Activated gamma-delta T cell treated with anti-CD3 and anti-CD28 coated beads, Interleukin-2, amount 50 U/mL, for 16 hours (primary cell): ENCODE results near the gene CCL27.
"Not testable (repeated sequence)": the region's sequence is repeated elsewhere in the genome, so short reads cannot be mapped to it uniquely, and the experiment has no call there.

ENCODE experiments used
- DNase-seq: peaks from one replicate; pipeline ENCODE4 v3.0.0-alpha.2; 2020; ENCODE audit warnings: low read depth

Gene CCL27

DNA sequence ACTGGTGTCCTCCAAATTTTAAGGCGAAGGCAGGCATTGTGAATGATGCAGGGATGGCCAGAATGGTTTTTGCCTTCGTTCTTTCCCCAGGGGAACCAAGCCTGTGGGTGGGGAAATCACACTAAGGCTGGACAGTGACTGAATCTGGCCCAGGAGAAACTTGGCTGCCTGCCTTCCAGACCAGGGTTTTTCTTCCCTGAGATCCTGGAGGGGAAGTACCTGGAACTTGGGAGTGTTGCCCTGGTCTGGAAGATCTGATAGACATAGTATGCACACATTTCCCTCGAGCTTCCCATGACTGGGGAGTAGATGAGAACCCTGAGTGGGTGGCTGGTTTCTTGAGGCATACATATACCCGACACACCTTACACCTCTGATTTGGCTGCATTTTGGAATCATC lies 11.1 kb downstream of the CCL27 start:
- no peak for DNase-seq

DNA sequence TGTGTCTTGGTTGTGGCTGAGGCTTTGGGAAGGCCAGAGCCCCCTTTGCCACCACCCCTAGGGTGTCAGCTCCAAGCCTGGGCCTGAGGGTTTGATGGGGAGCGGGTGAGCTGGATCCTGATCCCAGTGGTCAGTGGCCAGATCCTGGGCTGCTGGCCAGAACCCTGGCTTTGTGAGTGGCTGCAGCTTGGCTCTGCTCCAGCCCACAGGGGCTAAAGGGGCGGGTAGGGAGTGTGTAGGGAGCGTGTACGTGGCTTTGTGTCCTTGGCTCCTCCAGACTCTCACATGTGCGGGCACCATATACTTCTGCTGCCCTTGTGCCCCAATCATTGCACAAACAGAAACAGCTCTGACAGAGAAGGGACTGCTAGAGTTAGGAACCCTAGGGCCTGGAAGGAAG lies 11.6 kb downstream of the CCL27 start:
- DNase-seq, result no peak

- no peak for DNase-seq
Observed at GRCh38 chr9:34648673-34649072, 13.8 kb downstream of the CCL27 start.

- DNase-seq, result no peak
Observed at GRCh38 chr9:34647651-34648050, 14.8 kb downstream of the CCL27 start.

DNA sequence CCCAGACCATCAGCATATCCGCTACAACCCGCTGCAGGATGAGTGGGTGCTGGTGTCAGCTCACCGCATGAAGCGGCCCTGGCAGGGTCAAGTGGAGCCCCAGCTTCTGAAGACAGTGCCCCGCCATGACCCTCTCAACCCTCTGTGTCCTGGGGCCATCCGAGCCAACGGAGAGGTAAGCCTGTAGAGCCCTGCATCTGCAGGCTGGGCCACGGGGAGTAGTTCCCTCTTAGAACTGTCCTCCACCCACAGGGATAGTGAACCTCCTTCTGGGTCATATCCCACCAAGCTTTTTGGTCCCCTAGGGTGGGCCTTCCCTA lies 15.4 kb downstream of the CCL27 start:
- no peak for DNase-seq

GRCh38 chr9:34646211-34647083 lies 16.0 kb downstream of the CCL27 start, which contains the start of gene GALT:
TSS of gene GALT (plus strand) at chr9:34646675. CDS start at chr9:34646705, 30 bp downstream.
- peak; percentile 97 for DNase-seq

GRCh38 chr9:34644766-34645314 lies 17.6 kb downstream of the CCL27 start:
- no peak for DNase-seq

DNA sequence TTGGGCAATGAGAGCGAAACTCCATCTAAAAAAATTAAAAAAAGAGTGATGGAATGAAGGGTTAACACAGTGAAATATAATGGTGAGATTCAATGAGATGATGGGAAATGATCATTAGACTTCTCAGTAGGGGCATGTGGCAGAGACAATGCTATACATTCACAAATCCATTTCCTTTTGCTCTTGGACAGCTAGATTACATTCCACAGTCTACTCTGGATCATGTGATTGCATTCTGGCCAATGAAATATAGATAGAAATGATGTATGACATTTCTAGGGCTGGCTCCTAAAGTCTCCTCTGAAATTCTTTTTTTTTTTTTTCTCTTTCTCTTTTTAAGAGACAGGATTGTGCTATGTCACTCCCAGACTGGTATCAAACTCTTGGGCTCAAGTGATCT lies 19.8 kb downstream of the CCL27 start:
- no peak for DNase-seq

DNA sequence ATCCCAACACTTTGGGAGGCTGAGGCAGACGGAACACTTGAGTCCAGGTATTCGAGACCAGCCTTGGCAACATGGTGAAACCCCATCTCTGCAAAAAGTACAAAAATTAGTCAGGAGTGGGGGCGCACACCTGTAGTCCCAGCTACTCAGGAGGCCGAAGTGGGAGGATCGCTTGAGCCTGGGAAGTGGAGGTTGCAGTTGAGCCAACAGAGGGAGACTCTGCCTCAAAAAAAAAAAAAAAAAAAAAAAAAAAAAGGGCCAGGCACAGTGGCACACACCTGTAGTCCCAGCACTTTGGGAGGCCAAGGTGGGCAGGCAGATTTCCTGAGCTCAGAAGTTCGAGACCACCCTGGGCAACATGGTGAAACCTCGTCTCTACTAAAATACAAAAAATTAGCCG lies 23.1 kb downstream of the CCL27 start:
- DNase-seq, result not testable (repeated sequence)

GRCh38 chr9:34638138-34638445 lies 24.4 kb downstream of the CCL27 start:
- DNase-seq, result no peak

DNA sequence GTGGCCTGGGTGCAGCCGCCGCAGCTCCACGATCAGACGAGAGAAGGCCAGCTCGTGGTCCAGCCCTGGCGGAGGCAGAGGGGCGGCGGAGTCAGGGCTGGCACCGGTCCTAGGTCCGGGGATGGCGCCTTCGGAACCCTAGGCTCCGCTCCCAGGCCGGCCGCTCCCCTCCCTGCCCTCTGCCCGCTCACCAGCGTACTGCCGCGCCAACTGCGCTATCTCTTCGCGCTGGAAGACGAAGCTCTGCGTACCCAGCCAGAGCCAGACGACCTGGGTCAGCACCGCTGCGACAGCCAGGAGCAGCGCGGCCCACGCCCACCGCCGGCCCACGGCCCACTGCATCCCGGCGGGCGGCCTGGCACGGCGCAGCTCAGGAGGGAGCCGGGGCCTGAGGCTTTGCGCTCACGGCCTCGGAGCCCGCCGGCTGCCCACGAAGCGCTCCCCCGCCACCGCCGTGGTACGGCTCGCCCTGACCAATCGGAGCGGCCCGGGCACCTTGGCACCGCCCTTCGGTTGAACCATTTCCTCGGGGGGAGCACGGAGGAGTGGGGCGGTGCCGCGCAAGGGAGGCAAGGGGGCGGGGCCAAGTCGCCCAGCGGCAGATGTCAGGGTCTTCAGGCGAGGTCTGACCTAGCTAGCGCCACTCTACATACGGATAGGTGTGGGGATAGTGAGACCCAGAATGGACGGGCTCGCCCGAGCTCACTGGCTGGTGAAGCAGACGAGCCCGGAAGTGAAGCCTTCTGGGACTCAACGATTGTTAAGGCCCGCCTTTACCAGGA lies 24.9 kb downstream of the CCL27 start, which contains the start of gene SIGMAR1:
Gene SIGMAR1, minus strand, starts transcription at position 432 of the 782 bp plus-strand sequence. Its CDS starts 90 bp downstream, at position 342.
- peak; percentile 87 for DNase-seq

DNA sequence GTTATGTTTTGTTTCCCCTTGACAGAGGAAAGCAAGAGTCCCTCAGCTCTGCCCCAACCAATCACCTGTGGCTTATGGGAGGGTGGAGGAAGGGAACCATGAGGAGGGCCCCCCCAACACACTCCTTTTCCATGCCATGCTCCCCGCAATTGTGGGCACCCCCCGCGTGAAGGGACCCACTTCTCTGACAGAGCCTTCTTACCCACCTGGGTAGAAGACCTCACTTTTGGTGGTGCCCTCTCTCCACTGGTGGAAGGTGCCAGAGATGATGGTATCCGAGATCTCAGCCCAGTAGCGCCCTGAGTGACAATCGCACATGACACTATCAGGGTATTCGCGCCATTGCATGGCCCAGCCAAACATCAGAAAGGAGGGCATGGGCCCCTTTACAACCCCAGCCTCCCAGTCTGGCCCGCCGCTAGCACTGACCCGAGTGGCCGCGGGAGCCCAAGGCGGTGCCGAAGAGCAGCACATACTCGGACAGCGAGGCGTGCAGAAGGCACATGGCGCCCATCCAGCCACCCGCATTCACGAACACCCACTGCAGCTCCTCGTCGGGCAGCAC lies 25.6 kb downstream of the CCL27 start:
- no peak for DNase-seq

GRCh38 chr9:34635556-34635955 lies 26.9 kb downstream of the CCL27 start:
- DNase-seq, result no peak

- DNase-seq, result no peak
Observed at GRCh38 chr9:34634551-34635248, 27.8 kb downstream of the CCL27 start.

DNA sequence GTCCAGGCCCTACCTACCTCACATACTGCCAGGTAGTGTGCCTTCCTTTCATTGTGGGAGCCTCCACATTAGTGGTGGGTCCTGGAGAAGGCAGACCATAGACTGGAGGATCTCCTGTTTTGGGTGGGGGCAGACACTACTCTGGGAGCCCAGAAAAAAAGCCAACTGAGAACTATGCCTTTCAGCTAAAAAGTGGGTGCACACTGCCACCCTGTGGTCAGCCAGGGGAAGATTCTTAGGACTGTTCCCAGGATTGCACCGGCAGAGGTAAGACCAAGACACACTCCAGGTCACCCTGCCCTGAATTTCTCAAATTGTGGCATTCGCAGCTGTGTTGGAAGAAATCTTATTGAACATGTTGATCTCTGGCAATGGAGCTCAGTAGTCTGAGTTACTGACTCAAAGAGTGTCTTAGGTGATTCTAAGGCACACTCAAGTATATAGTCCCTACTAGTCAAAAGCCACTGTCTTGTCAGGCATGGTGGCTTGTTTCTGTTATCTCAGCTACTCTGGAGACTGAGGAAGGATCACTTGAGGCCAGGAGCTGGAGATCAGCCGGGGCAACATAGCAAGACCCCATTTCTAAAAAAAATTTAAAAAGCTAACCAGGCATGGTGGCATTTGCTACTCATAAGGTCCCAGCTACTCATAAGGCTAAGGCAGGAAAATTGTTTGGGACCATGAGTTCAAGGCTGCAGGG lies 28.5 kb downstream of the CCL27 start:
- peak; percentile 56 for DNase-seq

DNA sequence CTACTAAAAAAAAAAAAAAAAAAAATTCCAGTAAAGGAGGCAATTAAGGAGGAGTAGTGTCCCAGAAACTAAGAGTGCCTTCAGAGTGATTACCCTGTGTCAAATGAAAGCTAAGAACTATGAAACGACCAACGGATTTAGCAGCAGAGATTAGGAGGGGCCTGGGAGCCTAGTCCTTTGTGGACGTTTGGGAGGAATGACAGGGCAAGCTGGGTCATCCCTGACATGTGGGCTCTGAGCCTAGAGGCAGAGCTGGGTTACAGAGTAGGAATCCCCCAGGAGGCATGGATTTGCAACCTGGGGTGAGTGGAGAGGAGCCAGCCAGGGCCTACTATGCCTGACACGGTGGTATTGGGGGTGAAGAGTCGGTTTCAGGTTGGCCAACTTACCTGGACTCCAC lies 29.3 kb downstream of the CCL27 start:
- DNase-seq, result no peak

DNA sequence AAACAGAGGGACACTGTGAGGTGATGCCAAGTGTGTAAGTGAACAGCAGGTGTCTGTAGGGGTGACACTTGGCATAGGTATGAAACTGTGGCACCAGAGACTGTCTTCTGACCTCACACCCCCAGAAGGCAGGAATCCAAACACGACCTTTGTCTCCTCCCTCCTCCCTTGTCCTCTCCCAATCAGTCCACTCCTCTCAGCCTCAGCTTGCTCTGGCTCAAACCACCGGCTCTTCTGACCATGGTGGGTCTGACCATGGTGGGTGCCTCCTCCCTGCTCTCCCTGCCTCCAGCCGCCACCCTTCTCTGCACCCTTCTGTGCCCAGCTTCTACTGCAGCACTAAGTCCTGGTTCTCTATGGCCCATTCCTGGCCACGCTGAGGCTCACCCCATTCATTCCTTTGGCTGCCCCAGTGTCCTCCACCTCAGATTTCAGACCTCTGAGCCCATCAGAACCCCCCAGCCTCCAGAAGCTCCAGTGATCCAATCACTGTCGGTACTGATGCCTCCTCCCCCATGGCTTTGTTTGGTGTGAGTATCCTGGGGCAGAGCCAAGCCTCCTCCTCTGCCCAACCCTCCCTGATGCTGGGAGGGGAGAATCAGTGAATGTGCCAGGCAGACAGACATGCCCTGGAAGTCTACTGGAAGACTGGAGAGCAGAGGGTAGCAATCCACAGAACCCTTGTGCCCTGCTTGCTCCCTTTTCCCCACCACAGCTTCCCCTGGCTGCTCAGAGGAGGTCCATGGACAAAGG lies 31.9 kb downstream of the CCL27 start:
- no peak for DNase-seq

DNA sequence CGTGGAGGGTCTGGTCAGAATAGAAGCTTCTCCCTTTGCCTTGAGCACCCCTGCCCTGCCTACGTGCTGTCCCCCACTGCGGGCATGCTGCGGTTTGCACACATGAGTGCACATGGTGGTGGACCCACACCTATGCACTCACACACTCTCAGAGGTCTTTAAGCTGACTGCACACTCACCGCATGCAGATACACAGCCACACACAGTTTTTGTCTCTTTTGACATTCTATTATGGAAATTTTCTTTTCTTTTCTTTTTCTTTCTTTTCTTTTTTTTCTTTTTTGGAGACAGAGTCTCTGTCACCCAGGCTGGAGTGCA lies 33.0 kb downstream of the CCL27 start:
- DNase-seq, result no peak

DNA sequence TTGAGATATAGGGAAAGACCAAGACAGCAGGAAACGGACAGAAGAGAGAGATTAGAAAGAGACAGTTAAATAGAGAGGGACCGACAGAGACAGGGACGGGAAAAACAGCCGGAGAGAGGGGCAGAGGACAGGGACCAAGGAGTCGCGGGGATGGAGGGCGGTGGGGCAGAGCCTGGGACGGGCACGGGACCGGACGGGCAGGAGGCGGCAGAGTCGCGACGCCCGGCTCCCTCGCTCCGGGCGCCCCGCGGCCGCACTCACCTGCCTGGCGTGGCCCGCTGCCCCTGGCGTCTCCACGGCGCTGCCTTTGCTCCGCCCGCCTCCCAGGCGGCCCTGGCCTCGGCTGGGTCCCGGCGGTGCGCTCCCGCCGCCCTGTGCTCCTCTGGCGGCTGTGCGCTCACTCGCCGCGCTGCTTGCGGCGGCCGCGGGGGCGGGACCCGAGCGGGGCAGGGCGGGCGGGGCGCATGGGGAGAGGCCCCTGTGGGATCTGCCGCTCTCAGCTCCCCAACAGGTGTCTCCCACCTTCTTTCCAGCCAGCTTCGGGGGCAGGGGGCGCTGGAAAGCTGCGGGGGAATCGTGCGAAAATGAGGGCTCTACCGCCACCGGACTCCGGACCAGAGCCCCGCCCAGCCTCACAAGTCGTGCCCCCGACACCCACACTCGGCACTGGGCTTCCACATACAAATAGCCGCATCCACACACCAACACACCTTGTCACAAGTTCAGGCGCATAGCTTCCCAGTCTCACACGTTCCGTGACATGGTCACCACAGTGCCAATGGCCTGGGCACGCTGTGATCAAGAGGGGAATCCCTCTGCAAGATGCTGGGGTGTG lies 33.6 kb downstream of the CCL27 start, which contains the start of gene ARID3C:
Gene ARID3C, minus strand, starts transcription at position 411 of the 835 bp plus-strand sequence. CDS start 1,052 bp downstream, outside the sequence.
- no peak for DNase-seq
